AG20443 (cell line): ENCODE measurements around the gene PLCB1.
"Not testable (repeated sequence)": the region's sequence is repeated elsewhere in the genome, so short reads cannot be mapped to it uniquely, and the experiment has no call there.

Source experiments
- DNase-seq: peaks from one replicate; pipeline ENCODE4 v3.0.0; 2012; ENCODE audit warnings: low spot score, mixed read lengths

PLCB1 gene

GRCh38 chr20:8602389-8603116 is 470.5 kb downstream of the PLCB1 start:
- no peak for DNase-seq

- peak; percentile 18 for DNase-seq
These were observed 476.4 kb downstream of the PLCB1 start for GRCh38 chr20:8608470-8608869.

- peak; percentile 22 for DNase-seq
These were observed 484.7 kb downstream of the PLCB1 start for GRCh38 chr20:8616792-8617191.

GRCh38 chr20:8621001-8621400 is 488.9 kb downstream of the PLCB1 start:
- no peak for DNase-seq

GRCh38 chr20:8624046-8624445 is 492.0 kb downstream of the PLCB1 start:
- no peak for DNase-seq

GRCh38 chr20:8624616-8625015 is 492.6 kb downstream of the PLCB1 start:
- DNase-seq = no peak

GRCh38 chr20:8627340-8628004 is 495.4 kb downstream of the PLCB1 start:
- DNase-seq = no peak

GRCh38 chr20:8631271-8631670 is 499.2 kb downstream of the PLCB1 start:
- DNase-seq = no peak

- peak; percentile 24 for DNase-seq
These were observed 501.3 kb downstream of the PLCB1 start for GRCh38 chr20:8633366-8633765.

- no peak for DNase-seq
These were observed 503.0 kb downstream of the PLCB1 start for GRCh38 chr20:8635048-8635572.

- no peak for DNase-seq
These were observed 503.8 kb downstream of the PLCB1 start for GRCh38 chr20:8635837-8636236.

GRCh38 chr20:8639112-8639778 is 507.2 kb downstream of the PLCB1 start:
- no peak for DNase-seq

- no peak for DNase-seq
These were observed 508.4 kb downstream of the PLCB1 start for GRCh38 chr20:8640461-8640860.

GRCh38 chr20:8642247-8642646 is 510.2 kb downstream of the PLCB1 start:
- DNase-seq = no peak

- DNase-seq = not testable (repeated sequence)
These were observed 512.4 kb downstream of the PLCB1 start for GRCh38 chr20:8644468-8644867.

- no peak for DNase-seq
These were observed 513.3 kb downstream of the PLCB1 start for GRCh38 chr20:8645326-8645725.

GRCh38 chr20:8646033-8646441 is 514.0 kb downstream of the PLCB1 start:
- DNase-seq = peak; percentile 37

- peak; percentile 47 for DNase-seq
These were observed 514.6 kb downstream of the PLCB1 start for GRCh38 chr20:8646716-8647115.

- DNase-seq = peak; percentile 32
These were observed 515.9 kb downstream of the PLCB1 start for GRCh38 chr20:8647961-8648441.

GRCh38 chr20:8648466-8648865 is 516.4 kb downstream of the PLCB1 start:
- DNase-seq = no peak

- DNase-seq = no peak
These were observed 520.3 kb downstream of the PLCB1 start for GRCh38 chr20:8652396-8652795.

GRCh38 chr20:8654486-8654885 is 522.4 kb downstream of the PLCB1 start:
- DNase-seq = no peak

GRCh38 chr20:8656335-8656734 is 524.3 kb downstream of the PLCB1 start:
- DNase-seq = no peak
